Stomach (tissue), 4 donors: ENCODE results near the gene FCHSD2.

Experiments
- CTCF ChIP-seq, 7 experiments: fragments of 450-650 bp in 4 of 7; fragments of 200-600 bp in 3 of 7; sonication (generic) in 3 of 7; IDR thresholded peaks; one replicate each; pipeline ENCODE4 v1.5.1; 2016 to 2019; ENCODE audit warnings: antibody characterized with exemption in 7 of 7, control low read depth in 2 of 7, mild to moderate bottlenecking in 1 of 7
- EP300 ChIP-seq: sonication (generic); formaldehyde crosslinking; IDR thresholded peaks from one replicate; pipeline ENCODE4 v1.6.1; 2017; ENCODE audit warnings: antibody characterized with exemption
- POLR2A ChIP-seq, 4 donors: fragments of 450-650 bp; IDR thresholded peaks; one replicate each; pipeline ENCODE4 v1.6.1; 2016; ENCODE audit warnings: antibody characterized with exemption in 4 of 4, control low read depth in 2 of 4, mild to moderate bottlenecking in 1 of 4, moderate library complexity in 1 of 4
- POLR2AphosphoS5 ChIP-seq, 3 donors: sonication (generic); formaldehyde crosslinking; IDR thresholded peaks; one replicate each; pipeline ENCODE4 v1.6.1; 2016; ENCODE audit warnings: antibody characterized with exemption in 3 of 3

GRCh38 chr11:73145986-73146575, 4.0 kb upstream of the FCHSD2 start:
- TF ChIP-seq POLR2A (IDR thresholded peaks at IDR 0.05): no peak
- no peak for TF ChIP-seq CTCF (IDR thresholded peaks at IDR 0.05)
- no peak for TF ChIP-seq EP300
- no peak for TF ChIP-seq POLR2AphosphoS5 (IDR thresholded peaks at IDR 0.05)
